Measurements from ENCODE around the gene EHD4.

The EHD4 gene

DNA sequence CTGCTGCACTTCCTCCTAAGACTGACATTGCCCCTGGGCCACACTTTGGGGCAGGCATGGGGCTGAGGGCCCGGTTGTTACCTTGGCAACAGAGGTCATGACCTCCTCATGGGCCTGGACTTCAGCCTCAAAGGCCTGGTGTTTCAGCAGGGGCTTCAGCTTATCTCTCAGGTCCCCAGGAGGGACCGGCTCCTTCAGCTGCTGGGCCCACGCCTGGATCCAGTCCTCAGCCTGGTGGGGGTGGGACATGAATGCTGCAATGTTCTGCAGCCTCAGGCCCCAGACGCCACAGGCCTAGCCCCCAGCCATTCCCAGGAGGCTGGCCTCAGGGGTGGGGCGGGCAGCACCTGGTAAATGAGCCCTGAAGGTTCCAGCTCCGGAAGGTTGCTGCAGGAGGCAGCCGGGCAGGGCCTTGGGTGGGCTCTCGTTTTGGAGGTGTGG is 106.1 kb downstream of the EHD4 start:
- no peak overlapping the region for H3K4me3 ChIP-seq (ENCODE audit: low read depth, low read length)

DNA sequence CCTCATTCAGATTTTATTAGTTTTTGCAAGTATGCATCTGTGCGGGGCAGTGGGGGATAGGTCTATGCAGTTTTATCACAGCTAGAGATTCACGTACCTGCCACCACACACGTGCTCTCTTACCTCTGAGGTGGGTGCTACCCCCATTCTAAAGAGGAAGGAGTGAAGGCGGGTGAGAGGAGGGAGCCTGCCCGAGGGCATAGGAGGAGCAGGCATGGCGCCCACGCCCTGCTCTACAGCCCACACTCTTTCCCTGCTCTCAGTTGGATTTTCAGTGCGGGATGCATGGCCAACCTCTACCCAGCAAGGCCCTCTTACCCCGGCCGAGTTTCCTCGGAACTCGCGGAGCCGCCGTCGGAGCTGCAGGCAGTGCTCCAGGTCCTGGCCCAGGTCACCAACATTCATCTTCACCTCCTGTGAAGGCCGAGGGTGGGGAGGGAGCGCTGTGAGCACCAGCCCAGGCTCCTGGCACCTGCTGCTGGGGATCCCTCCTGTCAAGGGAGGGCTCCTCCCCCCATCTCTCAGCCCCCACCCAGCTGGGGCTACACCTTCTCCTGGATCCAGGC is 106.8 kb downstream of the EHD4 start:
- no peak overlapping the region for H3K4me3 ChIP-seq (ENCODE audit: low read depth, low read length)

GRCh38 chr15:41862515-41863116 is 109.7 kb downstream of the EHD4 start:
- H3K4me3 ChIP-seq (ENCODE audit: low read depth, low read length), result no peak overlapping the region

GRCh38 chr15:41861736-41862356 is 110.5 kb downstream of the EHD4 start:
- no peak overlapping the region for H3K4me3 ChIP-seq (ENCODE audit: low read depth, low read length)

DNA sequence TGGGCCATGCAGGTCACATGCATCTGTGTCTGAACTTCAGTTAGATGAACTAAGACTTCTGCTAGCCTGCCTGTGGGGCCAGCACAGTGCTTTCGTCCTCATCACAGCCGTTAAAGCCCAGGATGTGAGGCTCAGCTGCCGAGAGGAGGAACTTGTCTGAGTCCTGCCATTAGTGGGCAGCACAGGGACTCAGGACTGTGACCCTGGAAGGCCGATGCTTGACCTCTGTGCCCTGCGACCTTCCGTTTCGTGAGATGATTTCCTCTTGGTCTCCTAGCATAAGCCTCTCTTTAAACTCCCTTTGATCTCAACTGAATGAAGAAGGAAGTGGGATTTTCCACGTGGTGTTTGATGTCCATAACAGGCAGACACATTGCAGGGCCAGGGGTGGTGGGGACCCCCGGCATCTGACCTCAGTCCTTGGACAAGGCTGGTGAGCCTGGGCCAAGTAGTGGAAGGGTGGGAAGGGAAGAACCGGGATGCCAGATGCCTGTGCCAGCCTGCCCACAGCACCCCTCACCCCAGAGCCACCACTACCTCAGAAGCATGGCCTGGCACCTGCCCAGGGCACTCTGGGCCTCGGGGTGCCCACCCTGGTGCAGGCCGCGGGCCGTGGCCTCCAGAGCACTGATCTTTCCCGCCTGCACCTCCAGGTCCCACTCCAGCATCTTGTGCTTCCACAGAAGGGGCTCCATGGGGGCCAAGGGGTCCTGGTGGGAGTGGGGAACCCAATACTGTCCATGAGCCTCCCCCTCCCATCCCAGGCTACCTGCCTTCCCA is 112.1 kb downstream of the EHD4 start:
- H3K4me3 ChIP-seq (ENCODE audit: low read depth, low read length), result no peak overlapping the region

DNA sequence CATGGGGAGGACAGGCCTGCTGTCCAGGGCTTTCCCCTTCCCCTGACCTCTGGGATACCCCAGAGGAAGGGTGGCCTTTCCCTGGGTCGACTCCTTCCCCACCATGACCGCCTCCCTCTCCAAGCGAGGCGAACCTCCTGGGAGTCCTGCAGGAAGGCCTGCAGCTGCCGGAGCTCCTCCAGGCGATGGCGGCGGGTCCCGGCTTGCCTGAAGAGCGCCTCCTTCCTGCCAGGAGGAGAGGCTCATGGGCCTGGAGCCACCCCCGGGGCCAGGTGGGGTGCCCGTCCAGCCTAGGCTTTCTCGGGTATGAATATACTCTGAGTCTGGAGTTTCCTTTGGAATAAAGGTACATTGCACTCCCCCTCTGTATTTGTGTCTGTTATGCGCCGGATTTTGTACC is 113.6 kb downstream of the EHD4 start:
- H3K4me3 ChIP-seq (ENCODE audit: low read depth, low read length), result no peak overlapping the region

DNA sequence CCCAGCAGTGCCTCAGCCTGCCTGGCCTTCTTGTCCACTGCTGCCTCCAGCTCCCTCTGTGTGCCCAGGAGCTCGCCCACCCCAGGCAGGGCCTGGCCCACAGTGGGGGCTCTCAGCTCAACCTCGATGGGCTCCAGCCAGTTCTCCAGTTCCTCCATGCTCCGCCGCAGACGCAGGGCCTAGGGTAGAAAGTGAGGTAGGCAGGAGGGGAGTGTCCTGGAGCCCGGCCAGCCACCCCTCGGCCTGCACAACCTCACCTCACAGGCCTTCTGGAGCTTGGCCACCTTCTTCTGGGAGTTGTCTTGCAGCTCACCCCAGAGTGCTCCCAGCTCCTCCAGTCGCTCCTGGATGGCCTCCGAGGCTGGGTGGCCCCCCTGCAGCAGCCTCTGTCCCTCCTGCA is 115.0 kb downstream of the EHD4 start:
- H3K4me3 ChIP-seq (ENCODE audit: low read depth, low read length), result no peak overlapping the region

GRCh38 chr15:41856716-41857115 is 115.6 kb downstream of the EHD4 start:
- no peak overlapping the region for H3K4me3 ChIP-seq (ENCODE audit: low read depth, low read length)

DNA sequence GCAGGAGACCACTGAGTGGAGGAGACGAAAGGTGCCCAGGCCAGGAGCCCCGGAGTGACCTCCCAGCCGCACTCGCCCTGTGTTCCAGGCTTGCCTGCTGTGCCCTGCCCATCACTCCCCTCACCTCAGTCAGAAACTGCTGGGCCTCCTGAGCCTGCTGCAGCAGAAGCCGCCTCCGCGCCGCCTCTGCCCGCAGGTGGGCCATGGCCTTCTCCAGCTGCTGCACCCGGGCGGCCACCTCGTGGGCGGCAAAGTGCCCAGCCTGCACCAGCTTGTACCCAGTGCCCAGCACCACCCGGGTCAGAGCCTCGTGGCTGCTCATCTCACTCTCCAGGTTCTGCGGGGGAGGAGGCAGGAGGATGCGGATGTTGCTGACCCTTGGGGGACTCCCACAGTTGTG is 116.1 kb downstream of the EHD4 start:
- H3K4me3 ChIP-seq (ENCODE audit: low read depth, low read length), result no peak overlapping the region

DNA sequence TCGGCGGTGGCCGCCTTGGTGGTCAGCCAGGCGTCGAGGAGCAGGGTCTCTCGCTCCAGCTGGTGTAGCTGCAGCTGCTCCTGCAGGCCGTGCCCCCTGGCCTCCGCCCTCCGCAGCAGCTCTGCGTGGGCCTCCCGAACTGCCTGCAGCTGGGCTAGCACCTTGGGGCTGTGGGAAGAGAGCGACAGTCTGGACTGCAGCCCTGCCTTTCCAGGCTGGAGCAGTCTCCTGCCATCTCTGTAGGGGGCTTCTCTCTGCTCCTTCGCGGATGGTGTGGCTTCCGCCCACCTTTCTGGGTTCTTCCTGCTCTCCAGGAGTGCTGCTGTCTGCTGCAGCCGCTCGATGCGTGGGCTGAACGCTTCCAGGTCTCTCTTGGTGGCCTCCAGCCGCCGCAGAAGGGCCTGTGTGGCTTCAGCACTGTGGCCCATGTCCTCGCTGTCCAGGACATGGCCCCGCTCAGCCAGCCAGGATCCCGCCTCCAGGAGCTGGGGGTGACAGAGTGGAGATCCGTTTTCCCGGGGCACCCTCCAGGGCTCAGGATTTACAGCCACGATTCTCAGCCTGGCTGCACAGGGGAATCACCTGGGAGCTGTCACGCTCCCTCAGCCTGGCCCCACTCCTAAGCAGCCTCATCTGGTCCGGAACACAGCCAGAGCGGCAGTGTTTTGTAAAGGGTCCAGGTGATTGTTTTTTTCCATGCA is 116.9 kb downstream of the EHD4 start:
- H3K4me3 ChIP-seq (ENCODE audit: low read depth, low read length), result no peak overlapping the region

DNA sequence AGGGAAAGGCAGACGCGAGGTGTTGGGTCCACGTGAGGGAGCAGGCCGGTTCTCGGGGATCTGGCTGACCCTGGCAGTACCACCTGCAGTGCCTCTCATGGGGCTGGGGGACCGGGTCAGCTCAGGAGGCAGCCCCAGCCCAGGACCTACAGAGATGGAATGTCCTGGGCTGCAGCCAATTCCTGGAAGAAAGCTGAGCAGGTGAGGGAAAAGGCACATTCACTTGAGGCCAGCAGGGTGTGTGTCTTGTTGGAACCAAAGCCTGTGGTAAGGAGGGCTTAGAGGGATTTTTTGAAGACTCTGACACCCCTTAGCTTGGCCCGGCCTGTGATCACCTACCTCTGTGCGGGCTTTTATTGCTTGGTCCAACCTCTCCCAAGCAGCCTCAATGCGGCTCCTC is 117.9 kb downstream of the EHD4 start:
- no peak overlapping the region for H3K4me3 ChIP-seq (ENCODE audit: low read depth, low read length)

DNA sequence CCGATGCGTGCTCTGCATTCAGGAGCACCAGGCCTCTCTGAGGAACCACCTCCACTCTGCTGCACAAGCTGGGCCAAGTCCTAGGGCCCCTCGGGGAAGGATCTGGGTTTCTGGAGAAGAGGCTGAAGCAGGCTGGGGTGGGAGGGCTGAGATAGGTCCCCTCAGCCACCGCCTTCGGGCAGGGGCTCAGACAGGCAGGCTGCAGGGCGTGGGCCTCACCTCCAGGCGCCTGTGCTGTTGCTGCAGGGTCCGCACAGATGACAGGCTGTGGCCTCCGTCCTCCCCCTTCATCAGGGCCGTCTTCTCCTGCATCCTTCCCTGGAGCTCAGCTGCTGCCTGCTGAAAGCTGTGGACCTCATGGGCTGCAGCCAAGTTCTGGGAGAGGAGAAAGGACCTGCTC is 118.5 kb downstream of the EHD4 start:
- no peak overlapping the region for H3K4me3 ChIP-seq (ENCODE audit: low read depth, low read length)

- no peak overlapping the region for H3K4me3 ChIP-seq (ENCODE audit: low read depth, low read length)
These were observed 119.4 kb downstream of the EHD4 start for GRCh38 chr15:41852736-41853590.

- H3K4me3 ChIP-seq (ENCODE audit: low read depth, low read length), result no peak overlapping the region
These were observed 120.5 kb downstream of the EHD4 start for GRCh38 chr15:41851755-41852370.

DNA sequence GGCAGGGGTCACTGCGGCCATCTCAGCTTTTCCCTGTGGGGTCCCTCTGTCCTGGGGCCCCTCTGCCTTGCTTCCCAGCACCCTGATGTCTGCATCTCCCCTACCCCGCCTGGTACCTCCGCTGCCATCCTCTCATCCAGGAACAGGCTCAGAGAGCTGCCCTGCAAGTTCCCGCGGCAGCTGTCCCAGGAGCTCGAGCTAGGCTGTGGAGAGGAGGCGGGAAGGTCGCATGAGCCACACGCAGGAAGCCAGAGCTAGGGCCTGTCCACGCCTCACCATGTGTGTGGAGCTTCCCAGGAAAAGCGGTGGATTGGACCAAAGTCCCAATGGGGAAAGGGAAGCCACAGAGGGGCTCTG is 121.2 kb downstream of the EHD4 start:
- H3K4me3 ChIP-seq (ENCODE audit: low read depth, low read length), result no peak overlapping the region

- H3K4me3 ChIP-seq (ENCODE audit: low read depth, low read length), result no peak overlapping the region
These were observed 121.7 kb downstream of the EHD4 start for GRCh38 chr15:41850482-41851166.

GRCh38 chr15:41849861-41850260 is 122.5 kb downstream of the EHD4 start:
- no peak overlapping the region for H3K4me3 ChIP-seq (ENCODE audit: low read depth, low read length)

GRCh38 chr15:41849204-41849603 is 123.2 kb downstream of the EHD4 start:
- H3K4me3 ChIP-seq (ENCODE audit: low read depth, low read length), result no peak overlapping the region

- H3K4me3 ChIP-seq (ENCODE audit: low read depth, low read length), result no peak overlapping the region
These were observed 123.7 kb downstream of the EHD4 start for GRCh38 chr15:41848631-41849030.

All from iPS-11a (cell line).